ENCODE results near the gene CRYL1.

CRYL1 gene

DNA sequence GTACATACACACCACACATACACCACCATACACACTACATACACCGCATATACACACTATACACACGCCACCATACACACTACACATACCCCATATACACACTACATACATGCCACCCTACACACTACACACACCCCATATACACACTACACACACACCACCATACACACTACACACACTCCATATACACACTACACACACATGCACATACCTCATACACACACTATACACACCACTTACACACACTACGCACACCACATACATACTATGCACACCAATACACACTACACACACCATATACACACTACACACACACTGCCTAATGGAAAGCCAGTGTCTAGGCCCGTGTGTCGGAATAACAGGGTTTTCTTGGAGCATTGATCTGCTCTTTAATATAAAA lies 27.5 kb downstream of the CRYL1 start:
- Histone ChIP-seq H3K27me3 (replicated peaks; ENCODE audit: insufficient read depth, low read length) (no peaks in the 10 kb centered on the region), H2AFZ (ENCODE audit: low read length) (no peak overlapping the region), H3K4me3 (ENCODE audit: low read length) (no peak overlapping the region), H3K4me1 (ENCODE audit: low read length) (no peaks in the 10 kb centered on the region), H3K4me2 (ENCODE audit: low read depth, low read length) (no peak overlapping the region), H3K79me2 (ENCODE audit: low read length) (no peaks in the 10 kb centered on the region), H3K9ac (ENCODE audit: low read length) (no peak overlapping the region), H3K27ac (ENCODE audit: low read length) (no peak overlapping the region), H3K9me2 (replicated peaks; ENCODE audit: insufficient read depth, low read length) (no peaks in the 10 kb centered on the region), H3K9me3 (replicated peaks; ENCODE audit: insufficient read depth, low read length) (no peaks in the 10 kb centered on the region), H3F3A (ENCODE audit: insufficient read depth, low read length) (no peaks in the 10 kb centered on the region), H4K20me1 (ENCODE audit: insufficient read depth, low read length) (no peaks in the 10 kb centered on the region), H3K36me3 (replicated peaks; ENCODE audit: insufficient read depth, low read length) (no peaks in the 10 kb centered on the region)
- DNase-seq: no peak
- TF ChIP-seq, protein P1, sequence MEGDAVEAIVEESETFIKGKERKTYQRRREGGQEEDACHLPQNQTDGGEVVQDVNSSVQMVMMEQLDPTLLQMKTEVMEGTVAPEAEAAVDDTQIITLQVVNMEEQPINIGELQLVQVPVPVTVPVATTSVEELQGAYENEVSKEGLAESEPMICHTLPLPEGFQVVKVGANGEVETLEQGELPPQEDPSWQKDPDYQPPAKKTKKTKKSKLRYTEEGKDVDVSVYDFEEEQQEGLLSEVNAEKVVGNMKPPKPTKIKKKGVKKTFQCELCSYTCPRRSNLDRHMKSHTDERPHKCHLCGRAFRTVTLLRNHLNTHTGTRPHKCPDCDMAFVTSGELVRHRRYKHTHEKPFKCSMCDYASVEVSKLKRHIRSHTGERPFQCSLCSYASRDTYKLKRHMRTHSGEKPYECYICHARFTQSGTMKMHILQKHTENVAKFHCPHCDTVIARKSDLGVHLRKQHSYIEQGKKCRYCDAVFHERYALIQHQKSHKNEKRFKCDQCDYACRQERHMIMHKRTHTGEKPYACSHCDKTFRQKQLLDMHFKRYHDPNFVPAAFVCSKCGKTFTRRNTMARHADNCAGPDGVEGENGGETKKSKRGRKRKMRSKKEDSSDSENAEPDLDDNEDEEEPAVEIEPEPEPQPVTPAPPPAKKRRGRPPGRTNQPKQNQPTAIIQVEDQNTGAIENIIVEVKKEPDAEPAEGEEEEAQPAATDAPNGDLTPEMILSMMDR (IDR thresholded peaks at IDR 0.05; ENCODE audit: low read length): no peak
- TF ChIP-seq EZH2phosphoT487 (IDR thresholded peaks at IDR 0.05; ENCODE audit: low read length) (no peak), EZH2 (optimal IDR thresholded peaks at IDR 0.05; ENCODE audit: low read depth, low read length) (no peak)

DNA sequence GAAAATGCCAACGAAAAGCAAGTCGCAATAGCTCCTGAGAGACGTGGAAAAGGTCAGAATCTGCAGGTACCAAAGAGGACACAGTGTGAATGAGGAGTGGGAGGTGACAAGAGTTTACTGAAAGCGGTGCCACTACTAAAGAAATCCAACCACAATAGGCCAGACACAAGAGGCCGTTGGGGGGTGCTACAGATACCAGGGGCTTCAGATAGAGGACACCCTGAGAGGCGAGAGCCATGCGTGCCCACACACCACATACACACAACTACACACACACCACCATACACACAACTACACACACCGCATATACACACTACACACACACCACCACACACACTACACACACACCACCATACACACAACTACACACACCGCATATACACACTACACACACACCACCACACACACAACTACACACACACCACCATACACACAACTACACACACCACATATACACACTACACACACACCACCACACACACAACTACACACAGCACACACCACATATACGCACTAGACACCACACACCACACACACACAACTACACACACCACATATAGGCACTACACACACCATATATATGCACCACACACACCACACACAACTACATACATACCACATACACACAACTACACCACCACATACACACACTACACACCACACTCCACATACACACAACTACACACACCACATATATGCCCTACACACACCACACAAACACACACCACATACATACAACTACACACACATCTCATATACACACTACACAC lies 28.5 kb downstream of the CRYL1 start:
- H3K9me2 ChIP-seq (replicated peaks; ENCODE audit: insufficient read depth, low read length): no peaks in the 10 kb centered on the region
- H3K36me3 ChIP-seq (replicated peaks; ENCODE audit: insufficient read depth, low read length): no peaks in the 10 kb centered on the region
- no peaks in the 10 kb centered on the region for H3K79me2 ChIP-seq (ENCODE audit: low read length)
- no peak overlapping the region for H2AFZ ChIP-seq (ENCODE audit: low read length)
- no peak overlapping the region for H3K4me3 ChIP-seq (ENCODE audit: low read length)
- H3K4me2 ChIP-seq (ENCODE audit: low read depth, low read length): no peak overlapping the region
- no peaks in the 10 kb centered on the region for H4K20me1 ChIP-seq (ENCODE audit: insufficient read depth, low read length)
- H3K27me3 ChIP-seq (replicated peaks; ENCODE audit: insufficient read depth, low read length): no peaks in the 10 kb centered on the region
- no peaks in the 10 kb centered on the region for H3F3A ChIP-seq (ENCODE audit: insufficient read depth, low read length)
- H3K9me3 ChIP-seq (replicated peaks; ENCODE audit: insufficient read depth, low read length): no peaks in the 10 kb centered on the region
- H3K27ac ChIP-seq (ENCODE audit: low read length): no peak overlapping the region
- TF ChIP-seq, protein P1 (IDR thresholded peaks at IDR 0.05; ENCODE audit: low read length): no peak
- TF ChIP-seq EZH2 (optimal IDR thresholded peaks at IDR 0.05; ENCODE audit: low read depth, low read length): no peak
- no peak for TF ChIP-seq EZH2phosphoT487 (IDR thresholded peaks at IDR 0.05; ENCODE audit: low read length)
- no peaks in the 10 kb centered on the region for H3K4me1 ChIP-seq (ENCODE audit: low read length)
- DNase-seq: no peak
- no peak overlapping the region for H3K9ac ChIP-seq (ENCODE audit: low read length)

DNA sequence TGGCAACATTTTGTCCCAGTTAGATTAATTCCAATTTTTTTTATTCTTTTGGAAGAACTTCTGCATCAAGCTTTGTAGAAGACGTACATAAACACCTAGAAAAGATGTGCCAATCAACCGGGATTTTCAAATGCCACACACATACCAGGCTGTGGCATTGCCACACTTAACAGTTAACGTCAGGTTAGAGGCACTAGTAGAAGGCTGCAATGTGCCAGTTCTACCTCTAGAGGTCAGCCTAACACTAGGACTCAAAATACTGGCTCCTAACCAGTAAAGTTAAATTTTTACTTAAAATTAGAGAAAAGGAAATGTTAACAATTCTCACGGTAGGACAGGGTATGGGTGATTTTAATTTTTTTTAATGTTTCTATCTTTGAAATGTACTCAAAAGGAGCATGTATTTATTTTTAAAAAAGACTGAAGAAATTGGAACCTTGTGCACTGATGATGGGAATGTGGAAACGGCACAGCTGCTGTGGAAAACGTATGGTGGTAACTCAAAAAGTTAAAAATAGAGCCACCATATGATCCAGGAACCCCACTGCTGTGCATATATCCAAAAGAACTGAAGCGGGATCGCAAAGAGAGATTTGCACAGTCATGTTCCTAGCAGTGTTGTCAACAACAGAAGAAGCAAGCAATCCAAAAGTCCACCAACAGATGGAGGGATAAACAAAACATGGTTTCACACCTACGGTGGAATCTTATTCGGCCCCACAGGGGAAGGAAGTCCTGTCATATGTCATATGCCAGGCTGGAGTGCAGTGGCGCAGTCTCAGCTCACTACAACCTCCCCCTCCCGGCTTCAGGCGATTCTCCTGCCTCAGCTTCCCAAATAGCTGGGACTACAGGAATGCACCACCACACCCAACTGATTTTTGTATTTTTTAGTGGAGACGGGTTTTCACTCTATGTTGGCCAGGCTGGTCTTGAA lies 30.3 kb downstream of the CRYL1 start:
- Histone ChIP-seq H3K4me3 (ENCODE audit: low read length) (no peak overlapping the region), H3K27ac (ENCODE audit: low read length) (no peak overlapping the region), H3K27me3 (replicated peaks; ENCODE audit: insufficient read depth, low read length) (no peaks in the 10 kb centered on the region), H3K9ac (ENCODE audit: low read length) (no peak overlapping the region), H3K4me1 (ENCODE audit: low read length) (no peaks in the 10 kb centered on the region), H3F3A (ENCODE audit: insufficient read depth, low read length) (no peaks in the 10 kb centered on the region), H3K4me2 (ENCODE audit: low read depth, low read length) (no peak overlapping the region; the same call in 1 of the 2 replicates), H3K79me2 (ENCODE audit: low read length) (no peaks in the 10 kb centered on the region), H3K36me3 (replicated peaks; ENCODE audit: insufficient read depth, low read length) (no peaks in the 10 kb centered on the region), H4K20me1 (ENCODE audit: insufficient read depth, low read length) (no peaks in the 10 kb centered on the region), H2AFZ (ENCODE audit: low read length) (no peak overlapping the region), H3K9me2 (replicated peaks; ENCODE audit: insufficient read depth, low read length) (no peaks in the 10 kb centered on the region), H3K9me3 (replicated peaks; ENCODE audit: insufficient read depth, low read length) (no peaks in the 10 kb centered on the region)
- TF ChIP-seq, protein P1 (IDR thresholded peaks at IDR 0.05; ENCODE audit: low read length): peak; percentile 72
- TF ChIP-seq EZH2 (optimal IDR thresholded peaks at IDR 0.05; ENCODE audit: low read depth, low read length): no peak
- peak; percentile 46 for DNase-seq

Measured in MM.1S (cell line).